Left cardiac atrium (tissue), 4 donors: ENCODE data around the gene PPM1E. TPM values are rescaled to one million over a fixed set of nuclear protein-coding genes. Genes with fewer than 3 reads are reported as not detected.
"Not testable (repeated sequence)": the region's sequence is repeated elsewhere in the genome, so short reads cannot be mapped to it uniquely, and the experiment has no call there.

Experiments used
- ATAC-seq, 2 donors: fragments of 200-7000 bp; cut with Tn5 transposase; one replicate each; pipeline ENCODE4 v1.9.1; 2020; ENCODE audit warnings: mild to moderate bottlenecking in 2 of 2, moderate library complexity in 2 of 2
- DNase-seq: peaks from one replicate; pipeline ENCODE4 v3.0.0-alpha.2; 2020
- intact Hi-C, 2 donors: fragments of 100-400 bp; cut with DNase I; formaldehyde crosslinking; loops; one replicate each; pipeline versions ENCODE4 v1.14.1 to v1.15.1; 2022 to 2023
- total RNA-seq, 2 donors: library from RNA; stranded (reverse); fragmentation: NEBNext Ultra II Directional; extraction: Animal tissue kit (Norgen Biotek cat#: 25700); gene quantifications; one replicate each; pipeline ENCODE4 v1.2.1, GENCODE V29; 2021
- donor health status: DM: no; HTN: yes; CAD: no.
- donor health status: DM: no; HTN: yes; CAD: no; lungs with severe emphysema.
- donor health status: DM: yes; HTN: yes; CAD: no.
- donor health status: Dilated cardiomyopathy.

The PPM1E gene
- total RNA-seq, 2 donors from 2014 or later: 2.1 to 4.9 TPM

DNA sequence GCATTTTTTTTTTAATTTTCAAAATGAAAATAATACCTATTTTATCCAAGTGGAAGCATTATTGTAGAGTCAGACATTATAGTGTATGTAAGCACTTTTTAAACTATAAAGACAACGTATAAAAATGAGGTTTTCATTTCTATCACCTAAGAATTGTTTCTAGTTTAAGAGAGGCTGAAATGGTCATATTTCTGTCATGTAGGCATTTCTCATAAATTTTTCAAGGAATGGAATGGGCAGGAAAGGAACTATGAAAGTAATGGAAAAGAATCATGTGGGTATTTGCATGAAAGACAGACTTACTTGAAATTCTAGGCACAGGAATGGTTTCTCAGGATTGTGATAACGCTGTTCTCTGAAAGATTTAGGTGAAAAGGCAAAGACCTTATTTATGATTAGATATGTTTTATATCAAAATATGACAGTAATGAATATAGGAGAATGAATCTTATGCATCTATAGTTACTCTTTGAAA is 67.4 kb downstream of the PPM1E start:
- DNase-seq (no peak), ATAC-seq (no peak)
- intact Hi-C loops: no loop called here

DNA sequence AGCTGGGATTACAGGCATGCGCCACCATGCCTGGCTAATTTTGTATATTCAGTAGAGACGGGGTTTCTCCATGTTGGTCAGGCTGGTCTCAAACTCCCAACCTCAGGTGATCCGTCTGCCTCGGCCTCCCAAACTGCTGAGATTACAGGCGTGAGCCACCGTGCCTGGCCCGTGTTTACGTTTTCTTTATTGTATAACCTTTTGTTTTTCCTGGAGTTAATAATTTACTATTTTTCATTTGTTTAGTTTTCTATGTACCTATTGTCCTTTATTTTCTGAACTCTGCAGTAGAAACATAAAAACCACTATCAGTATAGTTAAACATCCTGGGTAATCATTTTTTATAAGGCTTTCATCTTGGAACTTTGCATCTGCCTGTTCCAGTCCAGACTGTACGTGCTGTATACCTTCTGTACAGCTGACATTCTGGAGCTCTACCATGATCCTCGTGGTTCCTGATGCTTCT is 73.6 kb downstream of the PPM1E start:
- intact Hi-C loops: no loop called here
- DNase-seq: no peak
- ATAC-seq: no peak

DNA sequence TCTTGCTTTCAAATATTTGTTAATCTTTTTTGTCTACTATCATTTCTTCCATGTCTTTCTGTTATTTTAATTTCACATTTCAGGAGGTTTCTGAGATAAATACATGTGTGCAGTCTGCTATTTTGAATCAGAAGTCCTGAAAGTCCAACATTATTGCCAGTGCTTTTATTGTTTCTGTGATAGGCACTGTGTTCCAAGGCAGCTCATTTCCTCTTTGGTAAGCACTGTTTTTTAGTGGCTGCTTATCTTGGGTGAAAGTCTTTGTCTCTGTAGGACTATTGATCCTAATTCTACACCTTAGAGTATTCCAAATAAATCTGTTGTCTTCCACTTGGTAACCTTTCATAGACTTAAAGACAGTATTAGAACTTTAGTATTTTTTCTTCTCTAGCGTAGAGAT is 76.1 kb downstream of the PPM1E start:
- intact Hi-C loops: no loop called here
- ATAC-seq: no peak
- no peak for DNase-seq

DNA sequence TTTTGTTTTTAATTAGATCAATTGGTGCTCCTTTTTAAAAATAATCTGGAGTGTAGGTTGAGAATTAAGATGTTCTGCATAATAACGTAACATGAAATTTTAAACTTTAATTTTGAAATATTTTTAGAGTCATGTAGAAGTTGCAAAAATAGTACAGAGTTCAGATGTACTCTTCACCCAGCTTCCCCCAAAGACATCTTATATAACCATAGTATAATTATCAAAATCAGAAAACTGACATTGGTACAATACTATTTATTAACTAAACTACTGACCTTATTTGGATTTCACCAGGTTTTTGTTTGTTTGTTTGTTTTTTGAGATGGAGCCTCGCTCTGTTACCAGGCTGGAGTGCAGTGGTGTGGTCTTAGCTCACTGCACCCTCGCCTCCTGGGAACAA is 76.9 kb downstream of the PPM1E start:
- DNase-seq (no peak), ATAC-seq (no peak)
- intact Hi-C loops: no loop called here

DNA sequence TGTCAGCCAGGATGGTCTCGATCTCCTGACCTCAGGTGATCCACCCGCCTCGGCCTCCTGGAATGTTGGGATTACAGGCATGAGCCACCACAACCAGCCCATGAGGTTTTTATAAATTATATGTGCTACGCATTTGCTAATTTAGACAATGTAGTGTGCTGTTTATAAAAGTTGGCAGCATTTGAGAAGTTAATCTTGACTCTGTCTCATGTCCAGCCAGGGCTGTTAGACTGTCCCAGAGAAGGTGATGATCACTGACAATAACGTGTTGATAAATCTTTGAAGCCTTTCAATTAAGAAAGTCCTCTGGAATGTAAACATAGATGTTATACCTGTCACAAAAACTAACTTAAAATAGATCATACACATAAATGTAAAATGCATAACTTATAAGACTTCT is 82.0 kb downstream of the PPM1E start:
- intact Hi-C loops: no loop called here
- DNase-seq (no peak), ATAC-seq (no peak)

DNA sequence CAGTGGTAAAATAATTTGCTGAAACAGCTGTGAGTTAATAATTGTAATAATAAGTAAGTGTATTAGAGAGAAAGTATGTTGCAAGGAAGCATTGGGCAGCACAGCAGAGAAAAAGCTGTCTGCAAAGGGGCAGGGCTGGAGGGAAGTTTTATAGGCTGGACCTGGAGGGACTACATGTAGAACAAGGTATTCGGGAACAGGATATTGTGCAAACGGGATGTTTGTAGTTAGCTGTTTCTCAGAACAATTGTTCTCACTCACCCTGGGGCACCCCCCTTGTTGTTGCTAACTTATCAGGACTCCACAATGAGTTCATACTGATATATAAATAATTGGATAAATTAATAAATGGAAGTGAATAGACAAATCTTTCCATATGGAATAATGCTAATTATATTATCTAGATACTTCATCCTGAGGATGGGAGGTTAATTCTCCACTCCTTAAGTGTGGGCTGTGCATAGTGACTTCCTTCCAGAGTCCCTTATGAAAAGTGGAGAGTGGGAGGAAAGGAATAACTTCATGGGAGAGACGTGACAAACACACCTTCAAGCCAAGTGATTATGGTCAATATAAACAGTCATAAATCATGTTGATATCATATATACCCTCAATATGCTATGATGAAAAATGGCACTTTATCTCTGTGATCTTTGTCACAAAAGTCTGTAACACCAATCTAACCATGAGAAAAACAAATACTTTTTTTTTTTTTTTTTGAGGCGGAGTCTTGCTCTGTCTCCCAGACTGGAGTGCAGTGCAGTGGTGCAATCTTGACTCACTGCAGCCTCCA is 85.4 kb downstream of the PPM1E start:
- DNase-seq: no peak
- intact Hi-C loops: no loop called here
- no peak for ATAC-seq

DNA sequence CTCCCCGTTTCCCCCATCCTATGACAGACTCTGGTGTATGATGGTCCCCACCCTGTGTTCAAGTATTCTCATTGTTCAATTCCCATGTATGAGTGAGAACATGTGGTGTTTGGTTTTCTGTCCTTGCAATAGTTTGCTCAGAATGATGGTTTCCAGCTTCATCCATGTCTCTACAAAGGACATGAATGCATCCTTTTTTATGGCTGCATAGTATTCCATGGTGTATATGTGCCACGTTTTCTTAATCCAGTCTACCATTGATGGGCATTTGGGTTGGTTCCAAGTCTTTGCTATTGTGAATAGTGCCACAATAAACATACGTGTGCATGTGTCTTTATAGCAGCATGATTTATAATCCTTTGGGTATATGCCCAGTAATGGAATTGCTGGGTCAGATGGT is 90.8 kb downstream of the PPM1E start:
- DNase-seq, intact Hi-C loops, ATAC-seq: not testable (repeated sequence)

DNA sequence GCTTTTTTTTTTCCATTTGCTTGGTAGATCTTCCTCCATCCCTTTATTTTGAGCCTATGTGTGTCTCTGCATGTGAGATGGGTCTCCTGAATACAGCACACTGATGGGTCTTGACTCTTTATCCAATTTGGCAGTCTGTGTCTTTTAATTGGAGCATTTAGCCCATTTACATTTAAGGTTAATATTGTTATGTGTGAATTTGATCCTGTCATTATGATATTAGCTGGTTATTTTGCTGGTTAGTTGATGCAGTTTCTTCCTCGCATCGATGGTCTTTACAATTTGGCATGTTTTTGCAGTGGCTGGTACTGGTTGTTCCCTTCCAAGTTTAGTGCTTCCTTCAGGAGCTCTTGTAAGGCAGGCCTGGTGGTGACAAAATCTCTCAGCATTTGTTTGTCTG is 94.5 kb downstream of the PPM1E start:
- intact Hi-C loops, DNase-seq, ATAC-seq: not testable (repeated sequence)

DNA sequence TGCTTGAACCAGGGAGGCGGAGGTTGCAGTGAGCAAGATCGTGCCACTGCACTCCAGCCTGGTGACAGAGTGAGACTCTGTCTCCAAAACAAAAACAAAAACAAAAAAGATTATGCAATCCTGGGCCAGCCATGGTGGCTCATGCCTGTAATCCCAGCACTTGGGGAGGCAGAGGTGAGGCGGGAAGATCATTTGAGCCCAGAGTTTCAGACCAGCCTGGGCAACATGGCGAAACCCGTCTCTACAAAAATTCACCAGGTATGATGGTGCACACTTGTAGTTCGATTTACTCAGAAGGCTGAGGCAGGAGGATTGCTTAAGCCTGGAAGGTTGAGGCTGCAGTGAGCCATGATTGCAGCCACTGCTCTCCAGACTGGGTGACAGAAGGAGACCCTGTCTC is 109.6 kb downstream of the PPM1E start:
- no peak for DNase-seq
- intact Hi-C loops: no loop called here
- ATAC-seq: no peak

DNA sequence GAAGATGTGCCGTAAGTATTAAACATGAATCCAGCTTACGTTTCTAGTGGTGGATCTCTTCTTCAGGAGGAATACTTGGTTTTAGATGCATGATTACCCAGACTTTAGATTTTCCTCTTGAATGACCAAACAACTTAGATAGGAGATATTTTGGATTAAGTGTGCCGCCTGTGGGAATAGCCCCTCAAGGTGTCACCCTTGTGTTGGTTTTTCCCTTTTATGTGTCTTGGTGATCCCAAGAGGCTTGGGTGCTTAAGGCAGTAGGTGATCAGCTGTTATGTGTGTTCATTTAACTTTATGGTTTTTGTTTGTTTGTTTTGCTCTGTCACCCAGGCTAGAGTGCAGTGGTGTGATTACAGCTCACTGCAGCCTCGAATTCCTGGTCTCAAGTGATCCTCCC is 115.1 kb downstream of the PPM1E start:
- intact Hi-C loops: no loop called here
- DNase-seq (no peak), ATAC-seq (no peak)

DNA sequence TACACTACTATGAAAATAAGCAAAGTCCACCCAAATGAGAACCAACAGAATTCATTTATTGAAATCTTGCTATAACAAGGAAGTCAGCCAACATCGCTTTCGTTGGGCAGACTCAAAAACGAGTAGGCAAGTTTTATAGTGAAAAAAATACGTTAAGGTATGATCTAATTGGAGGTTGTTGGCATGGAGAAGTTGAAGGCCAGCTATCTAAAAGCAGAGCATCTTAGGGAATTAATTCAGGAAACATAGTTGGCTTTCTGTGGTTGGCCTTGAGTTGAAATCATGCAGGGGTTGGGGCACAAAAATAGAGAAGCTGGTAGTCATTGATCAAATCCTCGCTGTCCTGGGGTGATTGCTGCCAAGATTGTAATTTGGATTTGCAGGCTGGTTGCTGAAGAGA is 118.3 kb downstream of the PPM1E start:
- DNase-seq (no peak), ATAC-seq (no peak)
- intact Hi-C loops: no loop called here

DNA sequence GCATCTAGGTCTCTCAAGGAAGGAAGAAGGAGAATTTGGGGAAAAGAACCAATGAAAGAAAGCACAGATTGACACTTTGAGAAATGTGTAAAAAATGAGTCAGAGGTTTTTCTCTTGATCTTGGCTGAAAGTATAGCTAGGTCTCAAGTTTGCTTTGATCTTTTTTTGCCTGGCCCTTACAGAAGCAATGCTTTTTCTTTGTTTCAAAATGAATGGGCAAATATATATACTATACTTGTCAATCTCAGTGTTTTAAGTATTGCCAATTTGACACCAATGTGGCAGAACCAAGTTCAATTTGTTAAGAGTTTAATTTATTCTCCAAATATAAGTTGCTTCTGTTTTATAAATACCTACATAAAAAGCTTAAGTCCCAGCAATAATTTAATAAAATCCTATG is 119.6 kb downstream of the PPM1E start:
- intact Hi-C loops: no loop called here
- ATAC-seq (no peak), DNase-seq (no peak)

DNA sequence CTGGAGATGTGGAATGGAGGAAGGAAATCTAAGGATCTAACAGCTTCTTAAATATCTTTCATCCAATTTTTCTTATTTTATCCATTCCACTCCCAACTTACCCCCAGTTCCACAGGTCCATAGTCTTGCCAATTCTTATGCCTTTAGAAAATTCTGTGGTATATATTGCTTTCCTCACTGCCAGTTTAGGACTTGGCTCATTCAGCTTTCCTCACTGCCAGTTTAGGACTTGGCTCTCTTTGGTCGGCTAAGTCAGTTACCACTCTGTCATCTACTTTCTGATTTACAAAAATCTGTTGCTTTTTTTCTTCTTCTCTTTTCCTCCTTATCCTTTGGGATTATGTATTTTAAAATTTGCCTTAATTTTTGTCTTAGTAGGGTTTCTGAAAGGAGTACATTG is 128.5 kb downstream of the PPM1E start:
- DNase-seq: no peak
- intact Hi-C loops: no loop called here
- no peak for ATAC-seq

DNA sequence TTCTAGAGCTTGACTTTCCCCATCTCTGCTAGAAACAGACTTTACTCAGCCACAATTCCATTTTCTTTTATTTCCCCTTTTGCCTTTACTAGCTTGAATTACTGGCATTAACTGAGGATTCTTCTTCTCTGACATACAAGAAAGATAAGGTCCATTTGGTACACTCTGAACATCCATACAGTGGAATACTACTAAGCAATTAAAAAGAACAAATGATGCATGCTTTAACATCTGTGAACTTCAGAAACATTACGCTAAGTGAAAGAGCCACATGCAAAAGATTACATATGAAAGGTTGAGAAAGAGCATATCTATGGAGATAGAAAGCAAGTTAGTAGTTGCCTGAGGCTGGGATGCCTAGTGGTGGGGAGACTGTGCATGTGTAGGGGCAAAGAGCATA is 130.9 kb downstream of the PPM1E start:
- no peak for DNase-seq
- intact Hi-C loops: no loop called here
- no peak for ATAC-seq

DNA sequence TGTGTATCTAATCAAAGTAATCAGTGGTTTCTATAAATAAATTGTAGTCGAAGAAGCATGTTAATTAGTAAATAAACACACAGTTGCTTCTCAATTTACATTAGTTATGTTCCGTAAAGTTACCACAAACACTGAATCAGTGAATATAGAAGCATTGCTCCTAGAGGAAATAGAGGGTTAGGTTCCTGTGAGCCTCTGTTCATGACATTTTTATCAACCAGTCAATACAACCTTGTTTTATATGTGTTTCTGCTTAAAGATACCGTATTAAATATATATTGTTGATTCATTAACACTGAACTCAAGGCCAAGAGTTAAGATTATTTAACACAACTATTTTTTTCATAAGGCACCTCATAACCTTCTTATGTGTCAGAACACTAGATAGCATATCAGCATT is 134.3 kb downstream of the PPM1E start:
- no peak for ATAC-seq
- intact Hi-C loops: no loop called here
- DNase-seq: no peak

DNA sequence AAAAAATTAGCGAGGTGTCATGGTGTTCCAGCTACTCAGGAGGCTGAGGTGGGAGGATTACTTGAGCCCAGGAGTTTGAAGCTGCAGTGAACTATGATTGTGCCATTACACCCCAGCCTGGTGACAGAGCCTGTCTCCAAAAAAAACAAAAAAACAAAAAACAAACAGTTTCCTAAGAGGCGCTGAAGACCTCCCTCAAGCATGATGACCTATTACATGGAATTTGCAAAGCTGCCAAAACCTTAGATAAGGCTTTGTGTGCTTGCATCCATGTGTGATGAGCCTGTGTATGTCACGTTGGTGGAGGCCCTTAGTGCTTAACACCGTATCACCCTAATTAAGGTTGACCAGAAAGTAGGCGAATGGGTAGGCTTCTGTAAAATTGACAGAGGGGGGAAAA is 143.5 kb downstream of the PPM1E start:
- ATAC-seq (no peak), DNase-seq (no peak)
- intact Hi-C loops: no loop called here

DNA sequence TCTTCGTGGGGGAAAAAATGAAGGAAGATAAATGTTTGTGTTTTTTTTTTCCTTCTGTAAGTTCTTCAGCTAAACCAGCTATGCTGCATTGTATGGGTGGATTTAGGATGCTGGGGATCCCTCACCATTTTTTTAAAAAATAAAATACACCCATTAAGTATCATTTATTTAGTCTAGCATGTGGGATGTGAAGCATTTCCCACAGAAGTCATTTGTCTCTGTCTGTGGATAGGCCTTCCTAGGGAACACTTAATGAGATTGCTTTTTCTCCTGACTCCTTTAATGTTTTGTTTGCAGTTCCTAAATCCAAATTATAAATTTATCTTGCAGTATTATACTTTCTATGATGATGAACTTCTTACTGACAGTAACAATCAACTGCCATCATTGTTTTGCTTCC is 146.7 kb downstream of the PPM1E start:
- no peak for ATAC-seq
- DNase-seq: no peak
- intact Hi-C loops: no loop called here

DNA sequence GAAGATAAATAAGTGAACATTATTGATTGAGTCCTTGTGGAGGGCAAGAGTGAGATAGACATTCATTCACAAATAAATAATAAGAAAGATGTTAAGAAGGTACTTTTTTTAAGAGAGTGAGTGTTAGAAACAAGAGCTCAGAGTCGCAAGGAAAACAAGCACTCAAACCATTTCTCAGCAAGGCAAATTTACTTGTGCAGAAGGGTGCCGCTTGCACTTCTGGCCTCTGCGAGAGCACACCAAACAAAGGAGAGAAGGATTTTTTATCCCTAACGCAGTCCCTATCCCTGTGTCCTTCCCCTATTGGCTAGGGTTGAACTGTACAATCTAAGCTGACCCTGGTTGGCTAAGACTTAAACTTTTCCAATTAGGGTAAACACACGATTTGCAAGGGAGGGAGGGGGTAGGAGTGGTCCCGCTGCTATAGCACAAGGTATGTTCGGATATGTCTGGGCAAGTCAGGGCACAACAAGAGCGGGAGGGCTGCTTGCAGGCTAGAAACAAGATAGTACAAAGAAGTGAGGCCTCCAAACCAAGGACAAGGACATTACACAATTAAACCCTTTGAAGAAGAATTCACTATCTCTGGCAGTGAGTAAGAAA is 156.2 kb downstream of the PPM1E start:
- intact Hi-C loops: no loop called here
- DNase-seq (no peak), ATAC-seq (no peak)

DNA sequence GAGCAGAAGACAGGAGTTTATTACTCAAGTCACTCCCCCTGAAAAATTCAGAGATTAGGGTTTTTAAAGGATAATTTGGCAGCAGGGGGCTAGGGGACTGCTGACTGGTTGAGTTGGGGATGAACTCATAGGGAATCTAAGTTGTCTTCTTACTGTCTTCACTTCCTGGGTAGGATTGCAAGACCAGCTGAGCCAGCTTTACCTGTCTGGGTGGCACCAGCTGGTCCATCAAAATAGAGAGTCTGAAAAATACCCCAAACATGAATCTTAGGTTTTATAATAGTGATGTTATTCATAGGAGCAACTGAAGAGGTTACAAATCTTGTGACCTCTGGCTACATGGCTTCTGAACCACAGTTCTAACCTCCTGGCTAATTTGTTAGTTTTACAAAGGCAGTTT is 157.9 kb downstream of the PPM1E start:
- intact Hi-C loops: no loop called here
- DNase-seq: no peak
- no peak for ATAC-seq

DNA sequence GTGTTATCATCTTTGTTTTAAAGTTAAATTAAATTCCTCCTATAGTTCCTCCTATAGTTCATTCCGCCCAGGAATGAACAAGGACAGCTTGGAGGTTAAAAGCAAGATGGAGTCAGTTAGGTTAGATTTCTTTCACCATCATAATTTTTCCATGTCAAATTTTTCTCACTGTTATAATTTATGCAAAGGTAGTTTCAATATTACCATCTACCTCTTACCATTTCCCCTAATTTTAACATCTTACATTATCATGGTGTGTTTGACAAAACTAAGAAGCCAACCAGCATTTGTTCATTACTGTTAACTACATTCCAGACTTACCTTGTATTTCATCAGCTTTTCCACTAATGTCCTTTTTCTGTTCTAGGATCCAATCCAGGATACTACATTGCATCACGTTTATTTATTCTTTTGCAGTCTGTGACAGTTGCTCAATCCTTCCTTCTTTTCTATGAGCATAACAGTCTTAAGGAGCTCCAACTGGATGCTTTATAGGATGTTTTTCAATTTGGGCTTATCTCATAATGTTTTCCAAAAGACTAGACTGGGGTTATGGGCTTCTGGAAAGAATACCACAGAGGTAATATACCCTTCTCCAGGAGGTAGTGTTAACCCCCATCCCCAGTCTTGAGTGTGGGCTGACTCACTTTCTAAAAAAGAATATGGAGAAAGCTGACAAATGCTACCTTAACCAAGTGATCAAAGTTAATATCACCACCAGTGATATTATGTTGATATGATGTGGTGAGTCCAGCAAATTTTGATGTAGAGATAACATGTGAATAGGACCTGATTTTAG is 158.5 kb downstream of the PPM1E start:
- DNase-seq (no peak), ATAC-seq (no peak)
- intact Hi-C loops: no loop called here
